Measurements from ENCODE around the gene FAM3B.

Gene FAM3B

GRCh38 chr21:41398831-41399230, 82.2 kb downstream of the FAM3B start:
- DNase-seq, result no peak

GRCh38 chr21:41399246-41399800, 82.7 kb downstream of the FAM3B start:
- no peak for DNase-seq

DNA sequence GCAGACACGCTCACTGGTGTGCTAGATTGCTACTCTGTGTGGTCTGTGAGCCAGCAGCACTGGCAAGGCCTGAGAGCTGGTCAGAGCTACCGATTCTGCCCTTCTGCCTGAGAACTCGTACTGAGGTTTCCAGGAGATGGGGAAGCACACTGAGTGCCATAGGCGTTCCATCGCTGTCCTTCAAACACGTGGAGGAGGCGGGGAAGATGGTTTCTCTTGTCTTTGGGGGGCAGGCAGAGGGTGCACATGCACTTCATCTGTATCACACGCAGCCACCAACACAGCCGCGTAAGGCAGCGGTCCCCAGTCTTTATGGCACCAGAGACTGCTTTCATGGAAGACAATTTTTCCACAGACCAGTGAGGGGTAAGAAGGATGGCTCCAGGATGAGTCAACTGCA, 85.6 kb downstream of the FAM3B start:
- DNase-seq, result no peak

GRCh38 chr21:41402796-41403195, 86.2 kb downstream of the FAM3B start:
- no peak for DNase-seq

DNA sequence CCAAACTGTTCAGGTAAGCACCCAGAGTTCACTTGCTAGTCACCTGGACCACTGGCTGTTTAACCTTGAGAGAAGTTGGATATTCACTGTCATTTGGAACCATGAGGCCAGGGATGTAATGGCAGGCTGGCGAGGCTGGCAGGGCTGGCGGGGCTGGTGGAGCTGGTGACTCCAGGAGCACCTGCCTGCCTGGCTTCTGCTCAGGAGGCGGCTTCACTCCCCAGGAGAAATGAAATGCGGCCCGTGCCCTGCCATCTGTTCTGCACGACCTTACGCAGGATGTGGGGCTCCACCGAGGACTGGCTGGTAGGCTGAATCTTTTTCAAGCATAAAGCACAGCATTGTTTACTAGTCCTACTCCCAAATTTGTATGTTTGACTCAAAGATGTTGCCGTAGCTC, 86.7 kb downstream of the FAM3B start:
- DNase-seq, result no peak

GRCh38 chr21:41403966-41404365, 87.4 kb downstream of the FAM3B start:
- DNase-seq, result no peak

GRCh38 chr21:41405321-41405720, 88.7 kb downstream of the FAM3B start:
- DNase-seq, result no peak

DNA sequence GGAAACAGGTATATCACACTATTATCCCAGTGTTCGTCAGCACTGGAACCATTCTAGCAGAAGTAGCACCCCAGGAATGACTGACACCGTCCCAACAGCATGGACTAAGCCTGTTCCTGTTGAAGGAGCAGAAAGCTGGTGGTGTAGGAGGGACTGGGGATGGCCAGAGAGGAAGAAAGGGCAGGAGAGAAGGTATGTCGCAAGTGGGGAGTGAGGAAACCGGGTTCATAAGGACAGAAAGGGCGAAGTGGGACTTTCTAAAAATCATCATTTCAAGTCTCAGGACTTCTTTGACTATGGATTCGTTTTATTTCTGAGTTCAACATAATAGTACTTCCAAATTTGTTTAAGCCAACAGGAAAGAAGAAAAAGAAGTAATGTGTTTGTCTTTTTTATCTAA, 89.7 kb downstream of the FAM3B start:
- no peak for DNase-seq

All from stimulated activated CD4-positive, alpha-beta T cell treated with anti-CD3 and anti-CD28 coated beads, Interleukin-4, amount 100 ng/mL, for 24 hours (primary cell).